ENCODE measurements around the gene OAS2. TPM values are rescaled to one million over a fixed set of nuclear protein-coding genes. Genes with fewer than 3 reads are reported as not detected.

Gene OAS2
- total and polyA plus RNA-seq, 9 of the 15 experiments (the other 6 are each of a cell fraction or from before 2014, with no cell fraction given), result 0.13 to 0.85 TPM; not detected in 7

GRCh38 chr12:112987561-112987960, 9.2 kb downstream of the OAS2 start:
- TF ChIP-seq TSC22D4 (tag; IDR thresholded peaks at IDR 0.05), result no peak
- no peak for TF ChIP-seq FUS (optimal IDR thresholded peaks at IDR 0.05; ENCODE audit: low read depth, low read length)
- TF ChIP-seq CC2D1A (IDR thresholded peaks at IDR 0.05), result no peak
- TF ChIP-seq E2F4 (CRISPR knock-in tag; IDR thresholded peaks at IDR 0.05; ENCODE audit: low read depth), result no peak
- intact Hi-C loops (cut with micrococcal nuclease), result no loop called here

GRCh38 chr12:112988224-112988623, 9.9 kb downstream of the OAS2 start:
- no peaks in the 10 kb centered on the region for H4K20me1 ChIP-seq (replicated peaks; ENCODE audit: control insufficient read depth, insufficient read depth, low read length)
- no peaks in the 10 kb centered on the region for H3K36me3 ChIP-seq (ENCODE audit: control insufficient read depth, insufficient read depth, low read length)
- DNase-seq (ENCODE audit: extremely low read depth in 1 of 4, low spot score in 3 of 4) (no peak), ATAC-seq (no peak), FAIRE-seq (no peak)
- H3K4me1 ChIP-seq (replicated peaks in 1 of 2; ENCODE audit: control insufficient read depth in 2 of 2, insufficient read depth in 2 of 2, low read length in 2 of 2), result no peaks in the 10 kb centered on the region
- in situ Hi-C loops (cut with MboI) (no loop called here), intact Hi-C loops (cut with micrococcal nuclease) (no loop called here)
- H3K4me3 ChIP-seq, result no peak overlapping the region
- H3K9me1 ChIP-seq (ENCODE audit: control insufficient read depth, insufficient read depth, low read length), result no peaks in the 10 kb centered on the region
- CTCF ChIA-PET (ENCODE audit: low intra/inter-chr PET ratio), result no interaction called here
- no peak overlapping the region for H3K9ac ChIP-seq (ENCODE audit: insufficient read depth in 1 of 2, low read depth in 2 of 2, low read length in 2 of 2)
- peaks cover 0 to 8% of the 10 kb centered on the region in 2 experiments; a peak in 2 of 5 replicates for H3K27me3 ChIP-seq (ENCODE audit: control insufficient read depth in 2 of 2, insufficient read depth in 2 of 2, low read length in 2 of 2)
- H3K9me3 ChIP-seq (replicated peaks; ENCODE audit: control insufficient read depth, insufficient read depth, low read depth, low read length), result no peaks in the 10 kb centered on the region
- H2AFZ ChIP-seq (ENCODE audit: low read depth, low read length), result no peak overlapping the region
- H3K27ac ChIP-seq (ENCODE audit: extremely low read depth, low read depth, low read length), result no peak overlapping the region
- 0% methylated on average over 3 of the region's 3 CpGs for WGBS (ENCODE audit: insufficient coverage, low coverage, missing lambda C conversion rate)
- no peaks in the 10 kb centered on the region for H3K79me2 ChIP-seq (ENCODE audit: control insufficient read depth, insufficient read depth, low read length)
- POLR2A ChIA-PET, result interaction anchor here (1.2 to 1.3 kb wide), 2 partner anchors 10 to 15 kb away, joined by 3 to 5 read pairs; partner anchors contain the start of gene OAS2
- no TSS peak for BruUV-seq (replicated peaks)
- no peak overlapping the region for H3K4me2 ChIP-seq (ENCODE audit: insufficient read depth, low read length)
- TF ChIP-seq DEAF1 (CRISPR knock-in tag; IDR thresholded peaks at IDR 0.05) (no peak), ZNF197 (CRISPR knock-in tag; IDR thresholded peaks at IDR 0.05; ENCODE audit: low read depth) (no peak), HES1 (IDR thresholded peaks at IDR 0.05; ENCODE audit: low read depth) (no peak), FUS (optimal IDR thresholded peaks at IDR 0.05; ENCODE audit: low read depth, low read length) (no peak), ZBTB12 (CRISPR knock-in tag; IDR thresholded peaks at IDR 0.05) (no peak), ZSCAN32 (CRISPR knock-in tag; IDR thresholded peaks at IDR 0.05) (no peak), ZNF445 (CRISPR knock-in tag; IDR thresholded peaks at IDR 0.05; ENCODE audit: low read depth) (no peak), ASH1L (IDR thresholded peaks at IDR 0.05; ENCODE audit: borderline replicate concordance, low read depth, partially characterized antibody) (no peak)

More at GRCh38 chr12:112987561-112987960, 9.2 kb downstream of the OAS2 start:
- DNase-seq (ENCODE audit: extremely low read depth in 1 of 4, low spot score in 3 of 4) (no peak), FAIRE-seq (no peak), ATAC-seq (no peak)
- in situ Hi-C loops (cut with MboI), result no loop called here
- Histone ChIP-seq H2AFZ (ENCODE audit: low read depth, low read length) (no peak overlapping the region), H3K79me2 (ENCODE audit: control insufficient read depth, insufficient read depth, low read length) (no peaks in the 10 kb centered on the region), H3K4me1 (replicated peaks in 1 of 2; ENCODE audit: control insufficient read depth in 2 of 2, insufficient read depth in 2 of 2, low read length in 2 of 2) (no peaks in the 10 kb centered on the region), H3K27me3 (ENCODE audit: control insufficient read depth in 2 of 2, insufficient read depth in 2 of 2, low read length in 2 of 2) (peaks cover 0 to 8% of the 10 kb centered on the region in 2 experiments; a peak in 2 of 5 replicates), H3K4me3 (no peak overlapping the region), H3K9me1 (ENCODE audit: control insufficient read depth, insufficient read depth, low read length) (no peaks in the 10 kb centered on the region), H3K27ac (ENCODE audit: extremely low read depth, low read depth, low read length) (no peak overlapping the region), H3K9ac (ENCODE audit: insufficient read depth in 1 of 2, low read depth in 2 of 2, low read length in 2 of 2) (no peak overlapping the region), H3K36me3 (ENCODE audit: control insufficient read depth, insufficient read depth, low read length) (no peaks in the 10 kb centered on the region), H3K9me3 (replicated peaks; ENCODE audit: control insufficient read depth, insufficient read depth, low read depth, low read length) (no peaks in the 10 kb centered on the region), H3K4me2 (ENCODE audit: insufficient read depth, low read length) (no peak overlapping the region), H4K20me1 (replicated peaks; ENCODE audit: control insufficient read depth, insufficient read depth, low read length) (no peaks in the 10 kb centered on the region)
- POLR2A ChIA-PET, result interaction anchor here (1.3 kb wide), 1 partner anchor 9 kb away, joined by 5 read pairs; the partner anchor contains the start of gene OAS2
- CTCF ChIA-PET (ENCODE audit: low intra/inter-chr PET ratio), result no interaction called here
- no TSS peak for BruUV-seq (replicated peaks)
- 0% methylated on average over 2 of the region's 2 CpGs for WGBS (ENCODE audit: insufficient coverage, low coverage, missing lambda C conversion rate)
